Measurements from ENCODE around the gene PCDHB3.

DNA sequence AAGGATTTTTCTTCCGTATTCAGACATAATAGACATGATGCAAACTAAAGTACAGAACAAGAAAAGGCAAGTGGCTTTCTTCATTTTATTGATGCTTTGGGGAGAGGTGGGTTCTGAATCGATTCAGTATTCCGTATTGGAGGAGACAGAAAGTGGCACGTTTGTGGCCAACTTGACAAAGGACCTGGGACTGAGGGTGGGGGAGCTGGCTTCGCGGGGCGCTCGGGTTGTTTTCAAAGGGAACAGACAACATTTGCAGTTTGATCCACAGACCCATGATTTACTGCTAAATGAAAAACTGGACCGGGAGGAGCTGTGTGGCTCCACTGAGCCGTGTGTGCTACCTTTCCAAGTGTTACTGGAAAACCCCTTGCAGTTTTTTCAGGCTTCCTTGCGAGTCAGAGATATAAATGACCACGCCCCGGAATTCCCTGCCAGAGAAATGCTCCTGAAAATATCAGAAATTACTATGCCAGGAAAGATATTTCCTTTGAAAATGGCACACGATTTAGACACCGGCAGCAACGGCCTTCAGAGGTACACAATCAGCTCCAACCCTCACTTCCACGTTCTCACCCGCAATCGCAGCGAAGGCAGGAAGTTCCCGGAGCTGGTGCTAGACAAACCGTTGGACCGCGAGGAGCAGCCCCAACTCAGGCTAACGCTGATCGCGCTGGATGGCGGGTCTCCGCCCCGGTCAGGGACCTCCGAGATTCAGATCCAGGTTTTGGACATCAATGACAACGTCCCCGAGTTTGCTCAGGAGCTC lies 50.1 kb downstream of the PCDHB3 start:
- TF ChIP-seq EP300 (IDR thresholded peaks at IDR 0.05) (no peak), POLR2A (IDR thresholded peaks at IDR 0.05) (no peak)
- TF ChIP-seq, protein P1, sequence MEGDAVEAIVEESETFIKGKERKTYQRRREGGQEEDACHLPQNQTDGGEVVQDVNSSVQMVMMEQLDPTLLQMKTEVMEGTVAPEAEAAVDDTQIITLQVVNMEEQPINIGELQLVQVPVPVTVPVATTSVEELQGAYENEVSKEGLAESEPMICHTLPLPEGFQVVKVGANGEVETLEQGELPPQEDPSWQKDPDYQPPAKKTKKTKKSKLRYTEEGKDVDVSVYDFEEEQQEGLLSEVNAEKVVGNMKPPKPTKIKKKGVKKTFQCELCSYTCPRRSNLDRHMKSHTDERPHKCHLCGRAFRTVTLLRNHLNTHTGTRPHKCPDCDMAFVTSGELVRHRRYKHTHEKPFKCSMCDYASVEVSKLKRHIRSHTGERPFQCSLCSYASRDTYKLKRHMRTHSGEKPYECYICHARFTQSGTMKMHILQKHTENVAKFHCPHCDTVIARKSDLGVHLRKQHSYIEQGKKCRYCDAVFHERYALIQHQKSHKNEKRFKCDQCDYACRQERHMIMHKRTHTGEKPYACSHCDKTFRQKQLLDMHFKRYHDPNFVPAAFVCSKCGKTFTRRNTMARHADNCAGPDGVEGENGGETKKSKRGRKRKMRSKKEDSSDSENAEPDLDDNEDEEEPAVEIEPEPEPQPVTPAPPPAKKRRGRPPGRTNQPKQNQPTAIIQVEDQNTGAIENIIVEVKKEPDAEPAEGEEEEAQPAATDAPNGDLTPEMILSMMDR (IDR thresholded peaks at IDR 0.05) = no peak

All from tibial nerve (tissue), 4 donors.